HepG2 (cell line): Measurements from ENCODE around the gene SRRM2.

ENCODE experiments used
- CBX2 ChIP-seq, 2 experiments: fragments of 200-600 bp in 1 of 2; sonication (generic); formaldehyde crosslinking in 1 of 2; IDR thresholded peaks; 2 replicates each; pipeline versions ENCODE4 v1.7.0 to v1.8.1; 2018 to 2022; ENCODE audit warnings: low read depth in 2 of 2, low read length in 1 of 2, mild to moderate bottlenecking in 1 of 2, missing genetic modification reagents in 1 of 2
- CHD4 ChIP-seq: fragments of 200-600 bp; sonication (generic); IDR thresholded peaks from 2 replicates; pipeline ENCODE4 v1.7.0; 2017; ENCODE audit warnings: mild to moderate bottlenecking, low read length, borderline replicate concordance
- DNMT1 ChIP-seq: sonication (generic); formaldehyde crosslinking; IDR thresholded peaks from 2 replicates; pipeline ENCODE4 v1.5.1; 2020; ENCODE audit warnings: mild to moderate bottlenecking, missing genetic modification reagents
- HDAC2 ChIP-seq: sonication (generic); formaldehyde crosslinking; IDR thresholded peaks from 2 replicates; pipeline ENCODE4 v1.4.0; 2020; ENCODE audit warnings: missing genetic modification reagents
- KDM1A ChIP-seq: IDR thresholded peaks from 2 replicates; pipeline ENCODE4 v1.6.1; 2016; ENCODE audit warnings: missing compliant biosample characterization
- SUZ12 ChIP-seq: fragments of 150-350 bp; IDR thresholded peaks from 2 replicates; pipeline ENCODE4 v1.6.1; 2014; ENCODE audit warnings: low read depth, low read length
- ZMYM3 ChIP-seq: sonication (generic); formaldehyde crosslinking; IDR thresholded peaks from 2 replicates; pipeline ENCODE4 v1.5.1; 2020; ENCODE audit warnings: mild to moderate bottlenecking, missing genetic modification reagents
- ZZZ3 ChIP-seq: sonication (generic); formaldehyde crosslinking; IDR thresholded peaks from 2 replicates; pipeline ENCODE4 v1.4.0; 2020; ENCODE audit warnings: missing genetic modification reagents, mild to moderate bottlenecking, borderline replicate concordance
- TF ChIP-seq, protein P1 (sequence below): sonication (generic); formaldehyde crosslinking; IDR thresholded peaks from 2 replicates; pipeline ENCODE4 v1.5.1; 2020; ENCODE audit warnings: missing genetic modification reagents, mild to moderate bottlenecking, borderline replicate concordance
- TF ChIP-seq, protein P2 (sequence below): IDR thresholded peaks from 2 replicates; pipeline ENCODE4 v1.6.1; 2016; ENCODE audit warnings: control low read depth
- TF ChIP-seq, protein P3 (sequence below): sonication (generic); formaldehyde crosslinking; IDR thresholded peaks from 2 replicates; pipeline ENCODE4 v1.4.0; 2020; ENCODE audit warnings: missing genetic modification reagents, mild to moderate bottlenecking, borderline replicate concordance

DNA sequence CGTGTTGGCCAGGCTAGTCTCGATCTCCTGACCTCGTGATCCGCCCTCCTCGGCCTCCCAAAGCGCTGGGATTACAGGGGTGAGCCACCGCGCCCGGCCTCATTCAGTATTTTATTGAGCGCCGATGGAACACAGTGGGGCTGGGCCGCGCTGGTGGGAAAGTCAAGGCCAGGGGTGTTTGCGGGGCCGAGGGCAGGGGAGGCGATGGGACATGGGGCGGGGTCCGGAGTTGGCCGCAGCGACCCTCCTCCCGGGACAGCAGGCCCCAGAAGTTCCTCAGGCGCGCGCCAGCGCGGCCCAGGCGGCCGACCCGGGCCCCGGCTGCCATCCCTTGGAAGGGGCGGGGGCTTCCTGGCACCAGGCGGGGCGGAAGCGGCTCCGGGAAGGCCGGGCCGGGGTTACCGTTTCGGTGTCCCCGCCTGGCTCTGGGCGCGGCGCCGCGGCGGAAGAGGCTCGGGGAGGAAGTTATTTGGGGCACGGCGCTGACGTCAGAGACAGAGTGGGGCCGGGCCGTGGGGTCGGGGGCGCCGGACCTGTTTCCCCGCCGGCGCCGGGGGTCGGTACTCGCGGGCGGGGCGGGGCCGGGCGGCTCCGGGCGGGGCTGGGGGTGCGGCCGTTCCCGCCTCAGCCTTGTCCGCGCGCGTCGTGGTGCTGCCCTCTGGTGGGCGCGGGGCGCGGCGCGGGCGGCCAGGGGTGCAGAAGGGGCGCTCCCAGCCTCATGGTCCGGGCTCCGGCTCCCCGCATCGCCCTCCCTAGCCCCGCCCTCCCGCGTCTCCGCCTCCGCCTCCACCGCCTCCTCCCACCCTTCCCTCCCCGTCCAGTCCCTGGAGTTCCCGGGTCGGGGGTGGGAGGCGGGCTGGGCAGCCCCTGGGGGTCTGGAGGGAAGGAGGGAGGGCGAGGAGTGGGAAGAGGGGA is 31.5 kb upstream of the SRRM2 start:
- no peak for TF ChIP-seq CBX2 (IDR thresholded peaks at IDR 0.05; ENCODE audit: low read depth, low read length)
- TF ChIP-seq CBX2 (CRISPR knock-in tag; IDR thresholded peaks at IDR 0.05; ENCODE audit: low read depth) = no peak
- peak; percentile 38; the same call in 1 of the 2 replicates for TF ChIP-seq HDAC2
- no peak for TF ChIP-seq SUZ12
- no peak for TF ChIP-seq KDM1A (CRISPR knock-in tag)
- TF ChIP-seq DNMT1 = no peak
- TF ChIP-seq, protein P1, sequence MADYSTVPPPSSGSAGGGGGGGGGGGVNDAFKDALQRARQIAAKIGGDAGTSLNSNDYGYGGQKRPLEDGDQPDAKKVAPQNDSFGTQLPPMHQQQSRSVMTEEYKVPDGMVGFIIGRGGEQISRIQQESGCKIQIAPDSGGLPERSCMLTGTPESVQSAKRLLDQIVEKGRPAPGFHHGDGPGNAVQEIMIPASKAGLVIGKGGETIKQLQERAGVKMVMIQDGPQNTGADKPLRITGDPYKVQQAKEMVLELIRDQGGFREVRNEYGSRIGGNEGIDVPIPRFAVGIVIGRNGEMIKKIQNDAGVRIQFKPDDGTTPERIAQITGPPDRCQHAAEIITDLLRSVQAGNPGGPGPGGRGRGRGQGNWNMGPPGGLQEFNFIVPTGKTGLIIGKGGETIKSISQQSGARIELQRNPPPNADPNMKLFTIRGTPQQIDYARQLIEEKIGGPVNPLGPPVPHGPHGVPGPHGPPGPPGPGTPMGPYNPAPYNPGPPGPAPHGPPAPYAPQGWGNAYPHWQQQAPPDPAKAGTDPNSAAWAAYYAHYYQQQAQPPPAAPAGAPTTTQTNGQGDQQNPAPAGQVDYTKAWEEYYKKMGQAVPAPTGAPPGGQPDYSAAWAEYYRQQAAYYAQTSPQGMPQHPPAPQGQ = no peak
- TF ChIP-seq, protein P2, sequence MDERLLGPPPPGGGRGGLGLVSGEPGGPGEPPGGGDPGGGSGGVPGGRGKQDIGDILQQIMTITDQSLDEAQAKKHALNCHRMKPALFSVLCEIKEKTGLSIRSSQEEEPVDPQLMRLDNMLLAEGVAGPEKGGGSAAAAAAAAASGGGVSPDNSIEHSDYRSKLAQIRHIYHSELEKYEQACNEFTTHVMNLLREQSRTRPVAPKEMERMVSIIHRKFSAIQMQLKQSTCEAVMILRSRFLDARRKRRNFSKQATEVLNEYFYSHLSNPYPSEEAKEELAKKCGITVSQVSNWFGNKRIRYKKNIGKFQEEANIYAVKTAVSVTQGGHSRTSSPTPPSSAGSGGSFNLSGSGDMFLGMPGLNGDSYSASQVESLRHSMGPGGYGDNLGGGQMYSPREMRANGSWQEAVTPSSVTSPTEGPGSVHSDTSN (CRISPR knock-in tag) = no peak
- TF ChIP-seq CHD4 = no peak
- TF ChIP-seq ZZZ3 (CRISPR knock-in tag) = no peak
- TF ChIP-seq, protein P3, sequence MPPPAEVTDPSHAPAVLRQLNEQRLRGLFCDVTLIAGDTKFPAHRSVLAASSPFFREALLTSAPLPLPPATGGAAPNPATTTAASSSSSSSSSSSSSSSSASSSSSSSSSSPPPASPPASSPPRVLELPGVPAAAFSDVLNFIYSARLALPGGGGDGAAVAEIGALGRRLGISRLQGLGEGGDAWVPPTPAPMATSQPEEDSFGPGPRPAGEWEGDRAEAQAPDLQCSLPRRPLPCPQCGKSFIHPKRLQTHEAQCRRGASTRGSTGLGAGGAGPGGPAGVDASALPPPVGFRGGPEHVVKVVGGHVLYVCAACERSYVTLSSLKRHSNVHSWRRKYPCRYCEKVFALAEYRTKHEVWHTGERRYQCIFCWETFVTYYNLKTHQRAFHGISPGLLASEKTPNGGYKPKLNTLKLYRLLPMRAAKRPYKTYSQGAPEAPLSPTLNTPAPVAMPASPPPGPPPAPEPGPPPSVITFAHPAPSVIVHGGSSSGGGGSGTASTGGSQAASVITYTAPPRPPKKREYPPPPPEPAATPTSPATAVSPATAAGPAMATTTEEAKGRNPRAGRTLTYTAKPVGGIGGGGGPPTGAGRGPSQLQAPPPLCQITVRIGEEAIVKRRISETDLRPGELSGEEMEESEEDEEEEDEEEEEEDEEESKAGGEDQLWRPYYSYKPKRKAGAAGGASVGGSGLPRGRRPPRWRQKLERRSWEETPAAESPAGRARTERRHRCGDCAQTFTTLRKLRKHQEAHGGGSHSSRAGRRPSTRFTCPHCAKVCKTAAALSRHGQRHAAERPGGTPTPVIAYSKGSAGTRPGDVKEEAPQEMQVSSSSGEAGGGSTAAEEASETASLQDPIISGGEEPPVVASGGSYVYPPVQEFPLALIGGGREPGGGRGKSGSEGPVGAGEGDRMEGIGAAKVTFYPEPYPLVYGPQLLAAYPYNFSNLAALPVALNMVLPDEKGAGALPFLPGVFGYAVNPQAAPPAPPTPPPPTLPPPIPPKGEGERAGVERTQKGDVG (CRISPR knock-in tag) = no peak
- TF ChIP-seq ZMYM3 (CRISPR knock-in tag) = no peak
